Loucy (cell line): ENCODE data around the gene SRD5A2.

Experiments used
- EZH2phosphoT487 ChIP-seq: fragments of 200-600 bp; IDR thresholded peaks from 2 replicates; pipeline ENCODE4 v1.6.1; 2018; ENCODE audit warnings: antibody characterized with exemption, mild to moderate bottlenecking, moderate library complexity, borderline replicate concordance
- TF ChIP-seq, protein P1 (sequence below): fragments of 200-600 bp; sonication (generic); conservative IDR thresholded peaks from 2 replicates; pipeline ENCODE4 v1.5.1; 2014; ENCODE audit warnings: mild to moderate bottlenecking, antibody characterized with exemption, low read length

DNA sequence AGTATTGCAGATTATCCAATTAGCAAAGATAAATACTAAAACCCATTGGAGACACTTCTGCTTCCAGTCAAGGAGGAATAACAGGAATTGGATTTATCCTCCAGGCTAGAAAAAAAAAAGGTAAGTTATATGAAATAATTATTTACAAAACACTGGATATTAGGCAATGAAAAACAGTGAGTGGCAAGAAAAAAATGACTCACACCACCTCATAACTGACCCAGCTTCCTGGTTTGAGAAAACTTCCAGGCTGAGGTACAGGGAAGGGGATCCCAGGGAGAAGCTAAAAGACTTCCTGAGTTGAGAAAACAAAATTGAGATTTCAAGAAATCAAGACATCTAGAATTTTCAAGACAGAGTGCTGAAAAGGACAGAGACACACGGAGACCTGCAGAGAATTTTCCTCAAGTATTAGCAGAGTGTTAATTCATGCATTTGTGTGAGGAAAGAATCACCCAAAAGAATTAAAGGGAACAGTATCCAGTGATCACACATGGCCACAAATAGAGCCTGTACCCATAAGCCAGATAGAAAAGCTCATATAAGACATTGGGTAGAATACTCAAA lies 17.4 kb downstream of the SRD5A2 start:
- TF ChIP-seq, protein P1, sequence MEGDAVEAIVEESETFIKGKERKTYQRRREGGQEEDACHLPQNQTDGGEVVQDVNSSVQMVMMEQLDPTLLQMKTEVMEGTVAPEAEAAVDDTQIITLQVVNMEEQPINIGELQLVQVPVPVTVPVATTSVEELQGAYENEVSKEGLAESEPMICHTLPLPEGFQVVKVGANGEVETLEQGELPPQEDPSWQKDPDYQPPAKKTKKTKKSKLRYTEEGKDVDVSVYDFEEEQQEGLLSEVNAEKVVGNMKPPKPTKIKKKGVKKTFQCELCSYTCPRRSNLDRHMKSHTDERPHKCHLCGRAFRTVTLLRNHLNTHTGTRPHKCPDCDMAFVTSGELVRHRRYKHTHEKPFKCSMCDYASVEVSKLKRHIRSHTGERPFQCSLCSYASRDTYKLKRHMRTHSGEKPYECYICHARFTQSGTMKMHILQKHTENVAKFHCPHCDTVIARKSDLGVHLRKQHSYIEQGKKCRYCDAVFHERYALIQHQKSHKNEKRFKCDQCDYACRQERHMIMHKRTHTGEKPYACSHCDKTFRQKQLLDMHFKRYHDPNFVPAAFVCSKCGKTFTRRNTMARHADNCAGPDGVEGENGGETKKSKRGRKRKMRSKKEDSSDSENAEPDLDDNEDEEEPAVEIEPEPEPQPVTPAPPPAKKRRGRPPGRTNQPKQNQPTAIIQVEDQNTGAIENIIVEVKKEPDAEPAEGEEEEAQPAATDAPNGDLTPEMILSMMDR, result no peak
- no peak for TF ChIP-seq EZH2phosphoT487
